Activated T-helper 1 cell treated with Interleukin-2 at 50 U/mL for 16 hours (primary cell): ENCODE results near the gene TOGARAM2.

Experiments
- DNase-seq: peaks from one replicate; pipeline ENCODE4 v3.0.0-alpha.2; 2020; ENCODE audit warnings: low read depth

Gene TOGARAM2

GRCh38 chr2:28997847-28998735 is 17.0 kb downstream of the TOGARAM2 start:
- no peak for DNase-seq

GRCh38 chr2:29000481-29000880 is 19.4 kb downstream of the TOGARAM2 start:
- DNase-seq, result no peak

- no peak for DNase-seq
These were observed 19.9 kb downstream of the TOGARAM2 start for GRCh38 chr2:29000956-29001355.

- no peak for DNase-seq
These were observed 20.7 kb downstream of the TOGARAM2 start for GRCh38 chr2:29001806-29002205.

GRCh38 chr2:29004755-29005154 is 23.7 kb downstream of the TOGARAM2 start:
- DNase-seq, result no peak

- DNase-seq, result no peak
These were observed 24.2 kb downstream of the TOGARAM2 start for GRCh38 chr2:29005331-29005730.

- DNase-seq, result no peak
These were observed 25.2 kb downstream of the TOGARAM2 start for GRCh38 chr2:29006092-29006979.

- no peak for DNase-seq
These were observed 25.8 kb downstream of the TOGARAM2 start for GRCh38 chr2:29006980-29007301.

- DNase-seq, result no peak
These were observed 28.2 kb downstream of the TOGARAM2 start for GRCh38 chr2:29009270-29009669.

GRCh38 chr2:29009711-29010677 is 28.9 kb downstream of the TOGARAM2 start:
- DNase-seq, result no peak

GRCh38 chr2:29010946-29011345 is 29.8 kb downstream of the TOGARAM2 start:
- DNase-seq, result peak; percentile 23

GRCh38 chr2:29011418-29012060 is 30.4 kb downstream of the TOGARAM2 start:
- peak; percentile 68 for DNase-seq

- DNase-seq, result no peak
These were observed 31.1 kb downstream of the TOGARAM2 start for GRCh38 chr2:29012211-29012681.

- no peak for DNase-seq
These were observed 32.1 kb downstream of the TOGARAM2 start for GRCh38 chr2:29013057-29013780.

GRCh38 chr2:29014331-29014730 is 33.2 kb downstream of the TOGARAM2 start:
- DNase-seq, result no peak

GRCh38 chr2:29014811-29015421 is 33.8 kb downstream of the TOGARAM2 start:
- DNase-seq, result peak; percentile 64

- no peak for DNase-seq
These were observed 34.8 kb downstream of the TOGARAM2 start for GRCh38 chr2:29015701-29016470.

GRCh38 chr2:29016504-29016903 is 35.4 kb downstream of the TOGARAM2 start:
- no peak for DNase-seq

- DNase-seq, result no peak
These were observed 36.8 kb downstream of the TOGARAM2 start for GRCh38 chr2:29017716-29018435.
